Gastrocnemius medialis (tissue), 4 donors: ENCODE measurements around the gene IFT27. TPM values are rescaled to one million over a fixed set of nuclear protein-coding genes. Genes with fewer than 3 reads are reported as not detected.

Experiments used
- ATAC-seq, 2 donors: fragments of 150-250 bp; one replicate each; pipeline ENCODE4 v1.9.1; 2016
- DNase-seq, 2 donors: peaks; one replicate each; pipeline ENCODE4 v3.0.0-alpha.2; 2019
- H3K27ac ChIP-seq, 4 donors: fragments of 200-600 bp; sonication (generic); 1 replicate in 1 of 4; 2 replicates in 3 of 4; pipeline ENCODE4 v1.5.1; 2016 to 2018; ENCODE audit warnings: mild to moderate bottlenecking in 2 of 4, moderate library complexity in 1 of 4
- H3K27me3 ChIP-seq, 3 donors: fragments of 200-600 bp; sonication (generic) in 2 of 3; 1 replicate in 1 of 3; 2 replicates in 2 of 3; pipeline versions ENCODE4 v1.5.1 to v1.6.0; 2016 to 2019; ENCODE audit warnings: mild to moderate bottlenecking in 1 of 3, moderate library complexity in 1 of 3
- H3K36me3 ChIP-seq, 2 donors: fragments of 200-600 bp; sonication (generic) in 1 of 2; one replicate each; pipeline ENCODE4 v1.5.1; 2017 to 2018
- H3K4me1 ChIP-seq, 2 donors: fragments of 200-600 bp; sonication (generic) in 1 of 2; one replicate each; pipeline ENCODE4 v1.5.1; 2016 to 2017; ENCODE audit warnings: mild to moderate bottlenecking in 2 of 2
- H3K4me3 ChIP-seq, 4 donors: fragments of 200-600 bp; sonication (generic) in 3 of 4; 1 replicate in 1 of 4; 2 replicates in 3 of 4; pipeline ENCODE4 v1.5.1; 2016 to 2019; ENCODE audit warnings: mild to moderate bottlenecking in 2 of 4
- H3K9me3 ChIP-seq, 3 donors: fragments of 200-600 bp; sonication (generic) in 2 of 3; 1 replicate in 1 of 3; 2 replicates in 2 of 3; pipeline ENCODE4 v1.5.1; 2016 to 2019
- POLR2A ChIP-seq, 2 donors: fragments of 450-650 bp; IDR thresholded peaks; one replicate each; pipeline ENCODE4 v1.6.1; 2017; ENCODE audit warnings: antibody characterized with exemption in 2 of 2, mild to moderate bottlenecking in 2 of 2, moderate library complexity in 2 of 2
- in situ Hi-C, 4 donors: fragments of 200-750 bp; cut with MboI; loops; one replicate each; pipeline versions ENCODE4 v1.15.0 to v1.8.0; 2017; ENCODE audit warnings: low sequenced_read_pairs in 4 of 4
- intact Hi-C: fragments of 100-400 bp; cut with DNase I; formaldehyde crosslinking; loops from one replicate; pipeline ENCODE4 v1.15.1; 2023; ENCODE audit warnings: low total_unique reads
- total RNA-seq, 4 donors: library from RNA; depleted of rRNA; stranded (reverse); fragments of >200 nt; gene quantifications; one replicate each; pipeline versions ENCODE4 v1.1.0 to v1.2.3, GENCODE V29; 2016
- TF ChIP-seq, protein P1 (sequence below), 5 experiments: fragments of 450-650 bp in 3 of 5; fragments of 200-600 bp in 2 of 5; sonication (generic) in 2 of 5; IDR thresholded peaks in 4 of 5; conservative IDR thresholded peaks in 1 of 5; 1 replicate in 4 of 5; 2 replicates in 1 of 5; pipeline ENCODE4 v1.5.1; 2016 to 2019; ENCODE audit warnings: antibody characterized with exemption in 5 of 5, mild to moderate bottlenecking in 3 of 5, moderate library complexity in 3 of 5

The IFT27 gene
- total RNA-seq, 4 donors from 2014 or later = 2.4 to 8.3 (median 6.7) TPM

- in situ Hi-C loops = no loop called here
- H3K27ac ChIP-seq = no peak overlapping the region
Observed at GRCh38 chr22:36762687-36763260, 13.1 kb downstream of the IFT27 start.

DNA sequence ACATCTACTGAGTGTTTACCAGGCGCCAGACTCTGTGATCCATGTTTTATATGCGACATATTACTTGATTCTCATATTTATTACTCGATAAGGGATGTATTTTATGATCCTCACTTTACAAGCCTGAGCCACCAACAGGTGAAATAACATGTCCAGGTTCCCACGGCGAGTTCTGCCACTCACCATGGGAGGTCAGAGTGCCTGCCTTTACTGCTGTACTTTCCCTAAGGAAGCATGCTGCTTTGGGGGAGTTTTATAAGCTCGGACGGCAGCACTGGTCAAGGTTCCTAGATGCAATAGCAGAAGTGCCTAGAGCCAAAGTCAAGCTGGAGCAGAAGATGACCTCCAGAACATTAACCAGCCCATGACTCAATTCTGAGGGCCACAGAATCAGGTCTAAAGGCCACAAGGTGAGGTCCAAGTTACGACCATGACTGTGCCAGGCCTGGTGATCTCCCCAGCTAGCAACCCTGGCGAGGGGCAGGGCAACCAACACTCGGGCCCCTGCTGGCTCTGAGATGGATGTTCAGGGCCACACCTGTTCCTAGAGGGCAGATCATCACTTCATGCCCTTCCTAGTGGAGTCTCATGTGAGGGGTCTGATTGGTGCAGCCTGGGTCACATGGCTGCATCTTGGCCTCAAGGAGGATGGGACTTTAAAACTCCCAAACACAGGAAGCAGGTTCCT, 14.2 kb downstream of the IFT27 start:
- TF ChIP-seq POLR2A (IDR thresholded peaks at IDR 0.05) = no peak
- TF ChIP-seq, protein P1, sequence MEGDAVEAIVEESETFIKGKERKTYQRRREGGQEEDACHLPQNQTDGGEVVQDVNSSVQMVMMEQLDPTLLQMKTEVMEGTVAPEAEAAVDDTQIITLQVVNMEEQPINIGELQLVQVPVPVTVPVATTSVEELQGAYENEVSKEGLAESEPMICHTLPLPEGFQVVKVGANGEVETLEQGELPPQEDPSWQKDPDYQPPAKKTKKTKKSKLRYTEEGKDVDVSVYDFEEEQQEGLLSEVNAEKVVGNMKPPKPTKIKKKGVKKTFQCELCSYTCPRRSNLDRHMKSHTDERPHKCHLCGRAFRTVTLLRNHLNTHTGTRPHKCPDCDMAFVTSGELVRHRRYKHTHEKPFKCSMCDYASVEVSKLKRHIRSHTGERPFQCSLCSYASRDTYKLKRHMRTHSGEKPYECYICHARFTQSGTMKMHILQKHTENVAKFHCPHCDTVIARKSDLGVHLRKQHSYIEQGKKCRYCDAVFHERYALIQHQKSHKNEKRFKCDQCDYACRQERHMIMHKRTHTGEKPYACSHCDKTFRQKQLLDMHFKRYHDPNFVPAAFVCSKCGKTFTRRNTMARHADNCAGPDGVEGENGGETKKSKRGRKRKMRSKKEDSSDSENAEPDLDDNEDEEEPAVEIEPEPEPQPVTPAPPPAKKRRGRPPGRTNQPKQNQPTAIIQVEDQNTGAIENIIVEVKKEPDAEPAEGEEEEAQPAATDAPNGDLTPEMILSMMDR (IDR thresholded peaks at IDR 0.05 in 4 of 5, conservative IDR thresholded peaks at IDR 0.05 in 1 of 5) = no peak
- H3K9me3 ChIP-seq = no peaks in the 10 kb centered on the region
- no peaks in the 10 kb centered on the region for H3K36me3 ChIP-seq
- intact Hi-C loops (no loop called here), in situ Hi-C loops (no loop called here)
- no peaks in the 10 kb centered on the region for H3K27me3 ChIP-seq
- H3K4me1 ChIP-seq = no peaks in the 10 kb centered on the region
- H3K27ac ChIP-seq = no peak overlapping the region
- H3K4me3 ChIP-seq = no peak overlapping the region
- no peak for DNase-seq
- no peak for ATAC-seq

More at GRCh38 chr22:36762687-36763260, 13.1 kb downstream of the IFT27 start:
- DNase-seq (no peak), ATAC-seq (no peak)
- H3K4me1 ChIP-seq = no peaks in the 10 kb centered on the region
- intact Hi-C loops = no loop called here
- TF ChIP-seq, protein P1 (IDR thresholded peaks at IDR 0.05 in 4 of 5, conservative IDR thresholded peaks at IDR 0.05 in 1 of 5) = no peak
- no peak for TF ChIP-seq POLR2A (IDR thresholded peaks at IDR 0.05)
- no peaks in the 10 kb centered on the region for H3K9me3 ChIP-seq
- H3K4me3 ChIP-seq = no peak overlapping the region
- peaks cover 0 to 5% of the 10 kb centered on the region in 2 donors for H3K36me3 ChIP-seq
- no peaks in the 10 kb centered on the region for H3K27me3 ChIP-seq

GRCh38 chr22:36760786-36761185, 15.1 kb downstream of the IFT27 start:
- ATAC-seq = no peak
- no peaks in the 10 kb centered on the region for H3K9me3 ChIP-seq
- no peak overlapping the region for H3K4me3 ChIP-seq
- no peak overlapping the region for H3K27ac ChIP-seq
- no peaks in the 10 kb centered on the region for H3K4me1 ChIP-seq
- no peak for DNase-seq
- no peaks in the 10 kb centered on the region for H3K36me3 ChIP-seq
- peaks cover 0 to 4% (median 0%) of the 10 kb centered on the region in 3 donors for H3K27me3 ChIP-seq
- in situ Hi-C loops (no loop called here), intact Hi-C loops (no loop called here)
- TF ChIP-seq, protein P1 (IDR thresholded peaks at IDR 0.05 in 4 of 5, conservative IDR thresholded peaks at IDR 0.05 in 1 of 5) = no peak
- TF ChIP-seq POLR2A (IDR thresholded peaks at IDR 0.05) = no peak

- ATAC-seq = no peak
- no peak overlapping the region for H3K27ac ChIP-seq
- intact Hi-C loops (no loop called here), in situ Hi-C loops (no loop called here)
- H3K4me1 ChIP-seq = no peaks in the 10 kb centered on the region
- H3K4me3 ChIP-seq = no peak overlapping the region
- H3K27me3 ChIP-seq = peaks cover 5 to 13% (median 9%) of the 10 kb centered on the region in 3 donors
- H3K9me3 ChIP-seq = no peaks in the 10 kb centered on the region
- TF ChIP-seq POLR2A (IDR thresholded peaks at IDR 0.05) = no peak
- TF ChIP-seq, protein P1 (IDR thresholded peaks at IDR 0.05 in 4 of 5, conservative IDR thresholded peaks at IDR 0.05 in 1 of 5) = no peak
- no peaks in the 10 kb centered on the region for H3K36me3 ChIP-seq
- DNase-seq = no peak
Observed at GRCh38 chr22:36759481-36760159, 16.3 kb downstream of the IFT27 start.
